NCI-H146 (cell line): ENCODE data around the gene MEI4.

Experiments used
- DNase-seq: peaks from one replicate; lab custom pipeline; 2025; lab: John Stamatoyannopoulos, UW

Gene MEI4

DNA sequence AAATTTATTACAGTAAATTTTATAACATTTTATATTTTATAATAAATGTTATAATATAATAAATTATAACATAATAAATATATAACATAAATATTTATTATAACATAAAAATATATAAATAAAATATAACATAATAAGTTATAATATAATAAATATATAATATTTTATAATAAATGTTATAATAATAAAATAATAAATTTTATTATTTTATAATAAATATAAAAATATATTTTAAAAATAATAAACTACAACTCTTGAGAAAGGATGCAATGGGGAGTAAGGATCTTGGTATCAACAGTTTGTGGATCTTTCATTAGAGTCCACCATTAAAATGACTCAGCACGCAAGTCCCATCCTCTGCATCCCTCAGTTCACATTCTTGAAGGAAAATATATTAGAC is 312.6 kb downstream of the MEI4 start:
- DNase-seq: no peak

DNA sequence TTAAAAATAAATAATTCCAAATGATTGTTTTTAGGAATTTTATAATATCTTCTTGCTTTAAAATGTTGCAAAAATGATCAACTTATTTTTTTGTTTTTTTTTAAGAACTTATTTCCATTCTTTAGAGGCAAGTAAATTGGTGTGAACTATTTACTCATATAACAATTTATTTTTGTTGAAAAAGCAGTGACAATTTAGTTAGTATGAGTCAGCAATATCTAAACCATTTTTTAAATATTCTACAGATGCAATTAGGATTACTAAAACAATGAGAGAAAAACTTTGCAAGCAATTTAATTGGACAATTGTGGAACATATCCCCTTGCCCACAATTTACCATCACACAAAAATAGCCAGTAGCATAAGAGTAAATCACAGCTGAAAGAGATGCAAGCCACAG is 319.5 kb downstream of the MEI4 start:
- no peak for DNase-seq
